K562 (cell line): ENCODE measurements around the gene SLC6A20.

Experiments used
- CTCF ChIP-seq, 3 experiments: IDR thresholded peaks in 2 of 3; conservative IDR thresholded peaks in 1 of 3; 2 replicates each; pipeline ENCODE4 v1.5.1; 2011 to 2012; ENCODE audit warnings: low read length in 3 of 3, mild to moderate bottlenecking in 3 of 3, control low read depth in 2 of 3, improper control_type of control experiment in 1 of 3, inconsistent platforms in 1 of 3, low read depth in 1 of 3, mixed read lengths in 1 of 3, moderate library complexity in 1 of 3; ENCODE audit not compliant: insufficient read depth in 2 of 3
- GABPA ChIP-seq: fragments of 200-800 bp; sonication (Bioruptor generic); conservative IDR thresholded peaks from 2 replicates; pipeline ENCODE4 v1.6.1; 2016; ENCODE audit warnings: low read depth, missing genetic modification characterization, missing compliant biosample characterization
- GTF2F1 ChIP-seq: IDR thresholded peaks from 2 replicates; pipeline ENCODE4 v1.6.1; 2011; ENCODE audit warnings: low read depth, low read length, improper control_type of control experiment
- KLF1 ChIP-seq: fragments of 450-650 bp; IDR thresholded peaks from 2 replicates; pipeline ENCODE4 v1.6.1; 2016; ENCODE audit warnings: missing genetic modification characterization, missing compliant biosample characterization
- MXI1 ChIP-seq: IDR thresholded peaks from 2 replicates; pipeline ENCODE4 v1.6.1; 2011; ENCODE audit warnings: low read depth, mild to moderate bottlenecking, improper control_type of control experiment, low read length
- PATZ1 ChIP-seq: fragments of 250-450 bp; sonication (Bioruptor Pico); IDR thresholded peaks from 2 replicates; pipeline ENCODE4 v1.5.0; 2020; ENCODE audit warnings: mild to moderate bottlenecking, borderline replicate concordance
- SIN3A ChIP-seq, 2 experiments: fragments of 150-350 bp in 1 of 2; IDR thresholded peaks; 2 replicates each; pipeline ENCODE4 v1.6.1; 2011 to 2016; ENCODE audit warnings: borderline replicate concordance in 2 of 2, low read depth in 2 of 2, low read length in 2 of 2, mild to moderate bottlenecking in 2 of 2, moderate library complexity in 2 of 2; ENCODE audit not compliant: control insufficient read depth in 1 of 2
- THRB ChIP-seq: fragments of 450-650 bp; formaldehyde crosslinking; conservative IDR thresholded peaks from 2 replicates; pipeline ENCODE4 v1.4.0; 2022; ENCODE audit warnings: mild to moderate bottlenecking, missing genetic modification characterization
- ZKSCAN1 ChIP-seq: fragments of 150-350 bp; IDR thresholded peaks from 2 replicates; pipeline ENCODE4 v1.6.1; 2016; ENCODE audit warnings: low read depth, low read length
- ZNF57 ChIP-seq: fragments of 450-650 bp; formaldehyde crosslinking; IDR thresholded peaks from 2 replicates; pipeline ENCODE4 v1.4.0; 2020; ENCODE audit warnings: mild to moderate bottlenecking, moderate library complexity

GRCh38 chr3:45751537-45752242, 44.6 kb downstream of the SLC6A20 start:
- TF ChIP-seq GABPA (tag), result no peak
- no peak for TF ChIP-seq ZNF57
- no peak for TF ChIP-seq MXI1
- TF ChIP-seq ZKSCAN1, result no peak
- no peak for TF ChIP-seq CTCF (IDR thresholded peaks at IDR 0.05 in 2 of 3, conservative IDR thresholded peaks at IDR 0.05 in 1 of 3; ENCODE audit: insufficient read depth in 2 of 3, low read depth in 1 of 3, low read length in 3 of 3)
- no peak for TF ChIP-seq THRB (CRISPR knock-in tag)
- TF ChIP-seq GTF2F1, result no peak
- no peak for TF ChIP-seq SIN3A (IDR thresholded peaks at IDR 0.05; ENCODE audit: borderline replicate concordance in 2 of 2, control insufficient read depth in 1 of 2, low read depth in 2 of 2, low read length in 2 of 2)
- TF ChIP-seq PATZ1 (CRISPR knock-in tag), result no peak
- no peak for TF ChIP-seq KLF1 (tag)
